Hepatocyte (in vitro differentiated cells): ENCODE data around the gene SORCS2.

Experiments
- EZH2 ChIP-seq: fragments of 200-600 bp; sonication (generic); IDR thresholded peaks from 2 replicates; pipeline ENCODE4 v1.6.1; 2016; ENCODE audit warnings: antibody characterized with exemption, mild to moderate bottlenecking, borderline replicate concordance
- EZH2phosphoT487 ChIP-seq: fragments of 200-600 bp; sonication (generic); IDR thresholded peaks from one replicate; pipeline ENCODE4 v1.6.1; 2018; ENCODE audit warnings: antibody characterized with exemption, mild to moderate bottlenecking, low read depth, moderate library complexity; ENCODE audit not compliant: unreplicated experiment, severe bottlenecking
- TF ChIP-seq, protein P1 (sequence below): fragments of 200-600 bp; sonication (generic); IDR thresholded peaks from 2 replicates; pipeline ENCODE4 v1.5.1; 2016; ENCODE audit warnings: antibody characterized with exemption, mild to moderate bottlenecking; ENCODE audit not compliant: poor library complexity

DNA sequence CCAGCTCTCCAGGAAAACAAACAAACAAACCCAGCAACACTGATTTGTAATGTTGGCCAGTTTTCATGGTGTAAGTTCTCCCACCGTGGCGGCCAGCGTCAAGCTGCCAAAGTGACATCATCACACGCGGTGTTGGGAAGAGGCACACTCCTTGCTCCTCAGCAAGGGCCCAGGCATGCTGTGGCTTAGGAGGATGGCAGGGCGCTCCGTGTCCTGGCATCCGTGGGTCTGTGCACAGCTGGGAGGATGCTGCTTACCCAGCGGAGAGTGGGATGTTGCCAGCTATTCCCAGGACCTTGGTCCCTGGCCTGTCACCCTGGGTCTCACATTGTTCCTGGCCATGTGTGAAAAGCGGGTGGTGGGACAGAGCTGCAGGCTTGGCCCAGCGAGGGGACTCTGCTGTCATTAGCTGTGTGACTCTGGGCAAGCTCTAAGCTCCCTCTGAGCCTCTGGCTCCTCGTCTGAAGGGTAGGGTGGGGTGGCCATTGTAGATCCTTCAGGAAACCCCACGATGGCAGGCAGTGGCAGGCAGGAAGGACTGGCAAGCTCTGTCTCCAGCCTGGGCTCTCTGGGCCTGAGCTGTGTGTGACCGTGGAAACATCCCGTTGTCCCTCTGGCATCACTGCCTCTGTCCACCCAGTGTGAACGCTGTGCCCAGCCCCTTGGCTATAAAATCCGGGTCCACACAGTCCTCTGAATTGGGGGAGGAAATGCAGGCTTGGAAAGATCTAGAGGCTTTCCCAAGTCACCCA lies 231.6 kb downstream of the SORCS2 start:
- TF ChIP-seq EZH2: no peak
- TF ChIP-seq, protein P1, sequence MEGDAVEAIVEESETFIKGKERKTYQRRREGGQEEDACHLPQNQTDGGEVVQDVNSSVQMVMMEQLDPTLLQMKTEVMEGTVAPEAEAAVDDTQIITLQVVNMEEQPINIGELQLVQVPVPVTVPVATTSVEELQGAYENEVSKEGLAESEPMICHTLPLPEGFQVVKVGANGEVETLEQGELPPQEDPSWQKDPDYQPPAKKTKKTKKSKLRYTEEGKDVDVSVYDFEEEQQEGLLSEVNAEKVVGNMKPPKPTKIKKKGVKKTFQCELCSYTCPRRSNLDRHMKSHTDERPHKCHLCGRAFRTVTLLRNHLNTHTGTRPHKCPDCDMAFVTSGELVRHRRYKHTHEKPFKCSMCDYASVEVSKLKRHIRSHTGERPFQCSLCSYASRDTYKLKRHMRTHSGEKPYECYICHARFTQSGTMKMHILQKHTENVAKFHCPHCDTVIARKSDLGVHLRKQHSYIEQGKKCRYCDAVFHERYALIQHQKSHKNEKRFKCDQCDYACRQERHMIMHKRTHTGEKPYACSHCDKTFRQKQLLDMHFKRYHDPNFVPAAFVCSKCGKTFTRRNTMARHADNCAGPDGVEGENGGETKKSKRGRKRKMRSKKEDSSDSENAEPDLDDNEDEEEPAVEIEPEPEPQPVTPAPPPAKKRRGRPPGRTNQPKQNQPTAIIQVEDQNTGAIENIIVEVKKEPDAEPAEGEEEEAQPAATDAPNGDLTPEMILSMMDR: no peak
- no peak for TF ChIP-seq EZH2phosphoT487
